ENCODE measurements around the gene EYA3.

EYA3 gene

DNA sequence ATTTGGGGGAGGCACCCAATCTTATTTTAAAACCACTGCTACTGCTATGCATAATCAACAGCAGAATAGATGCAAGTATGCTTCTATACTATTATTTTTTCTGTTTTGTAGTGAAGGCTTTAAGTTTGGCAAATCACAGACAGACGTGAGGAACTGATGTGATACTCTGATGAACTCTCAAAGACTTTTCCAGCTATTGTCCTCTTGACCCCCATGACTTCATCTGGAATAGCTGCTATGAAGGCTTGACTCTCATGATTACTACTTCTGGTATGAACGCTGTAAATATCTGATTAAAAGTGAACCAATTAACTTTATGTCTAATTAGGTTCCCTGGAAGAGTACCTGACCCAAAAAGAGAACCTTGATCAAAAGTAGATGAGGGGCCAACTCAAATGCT lies 49.1 kb downstream of the EYA3 start:
- TF ChIP-seq EZH2 (IDR thresholded peaks at IDR 0.05; ENCODE audit: borderline replicate concordance, low read depth, low read length, severe bottlenecking), result no peak
- TF ChIP-seq, protein P1, sequence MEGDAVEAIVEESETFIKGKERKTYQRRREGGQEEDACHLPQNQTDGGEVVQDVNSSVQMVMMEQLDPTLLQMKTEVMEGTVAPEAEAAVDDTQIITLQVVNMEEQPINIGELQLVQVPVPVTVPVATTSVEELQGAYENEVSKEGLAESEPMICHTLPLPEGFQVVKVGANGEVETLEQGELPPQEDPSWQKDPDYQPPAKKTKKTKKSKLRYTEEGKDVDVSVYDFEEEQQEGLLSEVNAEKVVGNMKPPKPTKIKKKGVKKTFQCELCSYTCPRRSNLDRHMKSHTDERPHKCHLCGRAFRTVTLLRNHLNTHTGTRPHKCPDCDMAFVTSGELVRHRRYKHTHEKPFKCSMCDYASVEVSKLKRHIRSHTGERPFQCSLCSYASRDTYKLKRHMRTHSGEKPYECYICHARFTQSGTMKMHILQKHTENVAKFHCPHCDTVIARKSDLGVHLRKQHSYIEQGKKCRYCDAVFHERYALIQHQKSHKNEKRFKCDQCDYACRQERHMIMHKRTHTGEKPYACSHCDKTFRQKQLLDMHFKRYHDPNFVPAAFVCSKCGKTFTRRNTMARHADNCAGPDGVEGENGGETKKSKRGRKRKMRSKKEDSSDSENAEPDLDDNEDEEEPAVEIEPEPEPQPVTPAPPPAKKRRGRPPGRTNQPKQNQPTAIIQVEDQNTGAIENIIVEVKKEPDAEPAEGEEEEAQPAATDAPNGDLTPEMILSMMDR (IDR thresholded peaks at IDR 0.05; ENCODE audit: borderline replicate concordance, extremely low read depth, low read length, poor library complexity, severe bottlenecking), result no peak
- Histone ChIP-seq H3K4me1 (ENCODE audit: insufficient read depth, low read length) (no peaks in the 10 kb centered on the region), H3K9me3 (ENCODE audit: insufficient read depth, low read length, severe bottlenecking) (no peaks in the 10 kb centered on the region), H3K4me2 (ENCODE audit: insufficient read depth, low read length) (no peak overlapping the region), H2AFZ (ENCODE audit: low read depth, low read length) (no peak overlapping the region), H4K20me1 (ENCODE audit: insufficient read depth, low read length) (no peaks in the 10 kb centered on the region), H3K79me2 (ENCODE audit: insufficient read depth, low read length) (no peaks in the 10 kb centered on the region), H3K27me3 (ENCODE audit: insufficient read depth, low read length, poor library complexity) (no peaks in the 10 kb centered on the region), H3K36me3 (ENCODE audit: insufficient read depth, low read length) (peaks cover 34% of the 10 kb centered on the region), H3K27ac (ENCODE audit: low read length) (no peak overlapping the region), H3K4me3 (ENCODE audit: low read depth in 1 of 2, low read length in 2 of 2) (no peak overlapping the region), H3K9ac (ENCODE audit: low read depth, low read length) (no peak overlapping the region)
- ATAC-seq (ENCODE audit: insufficient read depth, low read depth) (no peak), DNase-seq (no peak)

DNA sequence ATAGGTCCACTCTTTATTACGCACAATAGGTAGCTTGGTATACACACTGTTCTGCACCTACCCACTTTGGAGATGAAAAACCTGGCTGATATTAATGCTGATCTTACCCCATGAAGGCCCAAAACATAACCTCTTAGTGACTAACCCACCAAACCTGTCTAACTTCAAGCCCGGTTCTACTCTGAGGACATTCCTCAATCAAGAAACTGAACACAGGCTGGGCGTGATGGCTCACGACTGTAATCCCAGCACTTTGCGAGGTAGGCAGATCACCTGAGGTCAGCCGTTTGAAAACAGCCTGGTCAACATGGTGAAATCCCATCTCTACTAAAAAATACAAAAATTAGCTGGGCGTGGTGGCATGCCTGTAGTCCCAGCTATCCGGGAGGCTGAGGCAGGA lies 50.5 kb downstream of the EYA3 start:
- Histone ChIP-seq H3K27me3 (ENCODE audit: insufficient read depth, low read length, poor library complexity) (no peaks in the 10 kb centered on the region), H3K79me2 (ENCODE audit: insufficient read depth, low read length) (no peaks in the 10 kb centered on the region), H3K4me3 (ENCODE audit: low read depth in 1 of 2, low read length in 2 of 2) (no peak overlapping the region), H3K36me3 (ENCODE audit: insufficient read depth, low read length) (peaks cover 34% of the 10 kb centered on the region), H3K9ac (ENCODE audit: low read depth, low read length) (no peak overlapping the region), H3K4me2 (ENCODE audit: insufficient read depth, low read length) (no peak overlapping the region), H3K9me3 (ENCODE audit: insufficient read depth, low read length, severe bottlenecking) (no peaks in the 10 kb centered on the region), H3K27ac (ENCODE audit: low read length) (no peak overlapping the region), H4K20me1 (ENCODE audit: insufficient read depth, low read length) (no peaks in the 10 kb centered on the region), H3K4me1 (ENCODE audit: insufficient read depth, low read length) (no peaks in the 10 kb centered on the region), H2AFZ (ENCODE audit: low read depth, low read length) (no peak overlapping the region)
- DNase-seq (no peak), ATAC-seq (ENCODE audit: insufficient read depth, low read depth) (no peak)
- TF ChIP-seq, protein P1 (IDR thresholded peaks at IDR 0.05; ENCODE audit: borderline replicate concordance, extremely low read depth, low read length, poor library complexity, severe bottlenecking), result no peak
- TF ChIP-seq EZH2 (IDR thresholded peaks at IDR 0.05; ENCODE audit: borderline replicate concordance, low read depth, low read length, severe bottlenecking), result no peak

DNA sequence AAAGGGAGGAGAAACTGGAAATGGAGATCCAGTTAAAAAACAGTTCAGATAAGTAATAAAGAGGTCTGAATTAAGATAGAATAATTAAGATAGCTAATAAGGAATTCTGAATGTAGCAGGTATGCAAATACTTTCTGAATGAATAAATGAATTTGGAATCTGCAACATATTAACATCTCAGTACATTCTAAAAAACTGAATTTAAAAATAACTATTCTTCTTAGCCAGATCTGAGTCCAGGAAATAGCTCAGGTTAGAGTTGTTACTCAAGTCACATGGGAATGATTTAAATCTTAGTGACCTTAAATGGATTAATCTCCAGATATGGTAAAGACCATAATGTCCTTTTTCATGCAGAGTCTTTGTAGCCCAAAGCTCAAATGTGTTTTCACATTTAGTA lies 51.2 kb downstream of the EYA3 start:
- no peak for ATAC-seq (ENCODE audit: insufficient read depth, low read depth)
- Histone ChIP-seq H3K9ac (ENCODE audit: low read depth, low read length) (no peak overlapping the region), H3K27ac (ENCODE audit: low read length) (no peak overlapping the region), H3K4me1 (ENCODE audit: insufficient read depth, low read length) (no peaks in the 10 kb centered on the region), H3K4me2 (ENCODE audit: insufficient read depth, low read length) (no peak overlapping the region), H3K79me2 (ENCODE audit: insufficient read depth, low read length) (no peaks in the 10 kb centered on the region), H3K9me3 (ENCODE audit: insufficient read depth, low read length, severe bottlenecking) (no peaks in the 10 kb centered on the region), H3K36me3 (ENCODE audit: insufficient read depth, low read length) (peaks cover 30% of the 10 kb centered on the region), H4K20me1 (ENCODE audit: insufficient read depth, low read length) (no peaks in the 10 kb centered on the region), H3K4me3 (ENCODE audit: low read depth in 1 of 2, low read length in 2 of 2) (no peak overlapping the region), H2AFZ (ENCODE audit: low read depth, low read length) (no peak overlapping the region), H3K27me3 (ENCODE audit: insufficient read depth, low read length, poor library complexity) (no peaks in the 10 kb centered on the region)
- no peak for DNase-seq
- no peak for TF ChIP-seq EZH2 (IDR thresholded peaks at IDR 0.05; ENCODE audit: borderline replicate concordance, low read depth, low read length, severe bottlenecking)
- TF ChIP-seq, protein P1 (IDR thresholded peaks at IDR 0.05; ENCODE audit: borderline replicate concordance, extremely low read depth, low read length, poor library complexity, severe bottlenecking), result no peak

DNA sequence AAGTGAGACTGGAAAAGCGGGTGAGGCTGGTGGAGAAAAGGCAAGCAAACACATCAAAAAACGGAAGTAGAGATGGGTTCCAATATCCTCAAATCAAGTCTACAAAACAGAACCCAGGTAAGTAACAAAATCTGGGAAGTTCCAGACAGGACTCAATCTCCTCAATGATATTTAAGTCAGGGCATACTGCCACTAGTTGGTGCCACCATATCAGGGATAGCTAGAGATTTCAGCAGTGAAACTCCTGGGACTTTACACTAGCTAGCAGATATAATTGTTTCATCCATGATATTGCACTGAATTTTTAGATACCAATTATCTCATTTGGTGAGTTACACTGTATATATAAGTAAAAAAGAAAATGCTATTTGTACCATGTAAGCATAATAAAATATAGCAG lies 52.0 kb downstream of the EYA3 start:
- Histone ChIP-seq H3K9me3 (ENCODE audit: insufficient read depth, low read length, severe bottlenecking) (no peaks in the 10 kb centered on the region), H4K20me1 (ENCODE audit: insufficient read depth, low read length) (no peaks in the 10 kb centered on the region), H3K27ac (ENCODE audit: low read length) (no peak overlapping the region), H3K9ac (ENCODE audit: low read depth, low read length) (no peak overlapping the region), H3K4me1 (ENCODE audit: insufficient read depth, low read length) (no peaks in the 10 kb centered on the region), H3K4me2 (ENCODE audit: insufficient read depth, low read length) (no peak overlapping the region), H3K27me3 (ENCODE audit: insufficient read depth, low read length, poor library complexity) (no peaks in the 10 kb centered on the region), H3K4me3 (ENCODE audit: low read depth in 1 of 2, low read length in 2 of 2) (no peak overlapping the region), H3K79me2 (ENCODE audit: insufficient read depth, low read length) (no peaks in the 10 kb centered on the region), H3K36me3 (ENCODE audit: insufficient read depth, low read length) (peaks cover 30% of the 10 kb centered on the region), H2AFZ (ENCODE audit: low read depth, low read length) (no peak overlapping the region)
- ATAC-seq (ENCODE audit: insufficient read depth, low read depth) (no peak), DNase-seq (no peak)
- TF ChIP-seq, protein P1 (IDR thresholded peaks at IDR 0.05; ENCODE audit: borderline replicate concordance, extremely low read depth, low read length, poor library complexity, severe bottlenecking), result no peak
- no peak for TF ChIP-seq EZH2 (IDR thresholded peaks at IDR 0.05; ENCODE audit: borderline replicate concordance, low read depth, low read length, severe bottlenecking)

Data from DND-41 (cell line).